ENCODE measurements around the gene PROZ.

The PROZ gene

GRCh38 chr13:113151745-113152690 is 6.4 kb upstream of the PROZ start:
- DNase-seq (ENCODE audit: low read depth, low spot score), result no peak
- H3K4me3 ChIP-seq, result peak overlapping the region; percentile 66
- H3K9ac ChIP-seq (ENCODE audit: insufficient read length), result peak overlapping the region; percentile 48
- peak overlapping the region; percentile 77; the same call in 1 of the 2 replicates for H3K27ac ChIP-seq
- no peaks in the 10 kb centered on the region for H3K36me3 ChIP-seq (ENCODE audit: insufficient read depth, low read length)
- no peaks in the 10 kb centered on the region for H3K9me3 ChIP-seq (ENCODE audit: low read depth, low read length)
- TF ChIP-seq EZH2 (IDR thresholded peaks at IDR 0.05), result no peak
- TF ChIP-seq POLR2AphosphoS5 (IDR thresholded peaks at IDR 0.05; ENCODE audit: borderline replicate concordance, low read depth, low read length), result no peak
- no peak for TF ChIP-seq FOXP2 (optimal IDR thresholded peaks at IDR 0.05; ENCODE audit: control extremely low read depth, extremely low read length, insufficient read depth)

- H3K36me3 ChIP-seq (ENCODE audit: insufficient read depth, low read length), result no peaks in the 10 kb centered on the region
- peak overlapping the region; percentile 66 for H3K4me3 ChIP-seq
- DNase-seq (ENCODE audit: low read depth, low spot score), result no peak
- TF ChIP-seq EZH2 (IDR thresholded peaks at IDR 0.05) (no peak), FOXP2 (optimal IDR thresholded peaks at IDR 0.05; ENCODE audit: control extremely low read depth, extremely low read length, insufficient read depth) (no peak), POLR2AphosphoS5 (IDR thresholded peaks at IDR 0.05; ENCODE audit: borderline replicate concordance, low read depth, low read length) (no peak)
- H3K9me3 ChIP-seq (ENCODE audit: low read depth, low read length), result no peaks in the 10 kb centered on the region
- H3K27ac ChIP-seq, result peak overlapping the region; percentile 77; the same call in 1 of the 2 replicates
- peak overlapping the region; percentile 48 for H3K9ac ChIP-seq (ENCODE audit: insufficient read length)
Observed at GRCh38 chr13:113152691-113152983, 5.8 kb upstream of the PROZ start.

- H3K27ac ChIP-seq, result peak overlapping the region; percentile 91
- no peak for DNase-seq (ENCODE audit: low read depth, low spot score)
- peak overlapping the region; percentile 73 for H3K4me3 ChIP-seq
- TF ChIP-seq POLR2AphosphoS5 (IDR thresholded peaks at IDR 0.05; ENCODE audit: borderline replicate concordance, low read depth, low read length) (no peak), EZH2 (IDR thresholded peaks at IDR 0.05) (no peak), FOXP2 (optimal IDR thresholded peaks at IDR 0.05; ENCODE audit: control extremely low read depth, extremely low read length, insufficient read depth) (no peak)
- no peaks in the 10 kb centered on the region for H3K36me3 ChIP-seq (ENCODE audit: insufficient read depth, low read length)
- H3K9me3 ChIP-seq (ENCODE audit: low read depth, low read length), result no peaks in the 10 kb centered on the region
- H3K9ac ChIP-seq (ENCODE audit: insufficient read length), result peak overlapping the region; percentile 70
Observed at GRCh38 chr13:113152984-113153809, 5.3 kb upstream of the PROZ start.

- H3K27ac ChIP-seq, result peak overlapping the region; percentile 91
- no peaks in the 10 kb centered on the region for H3K36me3 ChIP-seq (ENCODE audit: insufficient read depth, low read length)
- peak overlapping the region; percentile 70 for H3K9ac ChIP-seq (ENCODE audit: insufficient read length)
- no peak for TF ChIP-seq FOXP2 (optimal IDR thresholded peaks at IDR 0.05; ENCODE audit: control extremely low read depth, extremely low read length, insufficient read depth)
- TF ChIP-seq POLR2AphosphoS5 (IDR thresholded peaks at IDR 0.05; ENCODE audit: borderline replicate concordance, low read depth, low read length), result peak; percentile 77
- H3K4me3 ChIP-seq, result peak overlapping the region; percentile 73
- DNase-seq (ENCODE audit: low read depth, low spot score), result no peak
- H3K9me3 ChIP-seq (ENCODE audit: low read depth, low read length), result no peaks in the 10 kb centered on the region
Observed at GRCh38 chr13:113153810-113154748, 4.4 kb upstream of the PROZ start.

GRCh38 chr13:113155201-113155600 is 3.2 kb upstream of the PROZ start:
- H3K9ac ChIP-seq (ENCODE audit: insufficient read length), result no peak overlapping the region
- TF ChIP-seq FOXP2 (optimal IDR thresholded peaks at IDR 0.05; ENCODE audit: control extremely low read depth, extremely low read length, insufficient read depth), result no peak
- no peak for TF ChIP-seq POLR2AphosphoS5 (IDR thresholded peaks at IDR 0.05; ENCODE audit: borderline replicate concordance, low read depth, low read length)
- no peak for TF ChIP-seq EZH2 (IDR thresholded peaks at IDR 0.05)
- no peak overlapping the region for H3K4me3 ChIP-seq
- no peaks in the 10 kb centered on the region for H3K9me3 ChIP-seq (ENCODE audit: low read depth, low read length)
- 0 out of 2 replicates have a peak overlapping the region, but pooled peaks have one; percentile 33 for H3K27ac ChIP-seq
- no peak for DNase-seq (ENCODE audit: low read depth, low spot score)
- H3K36me3 ChIP-seq (ENCODE audit: insufficient read depth, low read length), result no peaks in the 10 kb centered on the region

GRCh38 chr13:113155982-113156655 is 2.3 kb upstream of the PROZ start:
- DNase-seq (ENCODE audit: low read depth, low spot score), result no peak
- Histone ChIP-seq H3K36me3 (ENCODE audit: insufficient read depth, low read length) (no peaks in the 10 kb centered on the region), H3K27ac (no peak overlapping the region), H3K9ac (ENCODE audit: insufficient read length) (no peak overlapping the region), H3K4me3 (no peak overlapping the region), H3K9me3 (ENCODE audit: low read depth, low read length) (no peaks in the 10 kb centered on the region)
- TF ChIP-seq EZH2 (IDR thresholded peaks at IDR 0.05) (no peak), POLR2AphosphoS5 (IDR thresholded peaks at IDR 0.05; ENCODE audit: borderline replicate concordance, low read depth, low read length) (no peak), FOXP2 (optimal IDR thresholded peaks at IDR 0.05; ENCODE audit: control extremely low read depth, extremely low read length, insufficient read depth) (no peak)

GRCh38 chr13:113157206-113157928 is 1.1 kb upstream of the PROZ start:
- Histone ChIP-seq H3K9ac (ENCODE audit: insufficient read length) (no peak overlapping the region), H3K27ac (peak overlapping the region; percentile 46; the same call in 1 of the 2 replicates), H3K4me3 (no peak overlapping the region), H3K36me3 (ENCODE audit: insufficient read depth, low read length) (no peaks in the 10 kb centered on the region), H3K9me3 (ENCODE audit: low read depth, low read length) (no peaks in the 10 kb centered on the region)
- TF ChIP-seq EZH2 (IDR thresholded peaks at IDR 0.05) (no peak), POLR2AphosphoS5 (IDR thresholded peaks at IDR 0.05; ENCODE audit: borderline replicate concordance, low read depth, low read length) (no peak), FOXP2 (optimal IDR thresholded peaks at IDR 0.05; ENCODE audit: control extremely low read depth, extremely low read length, insufficient read depth) (no peak)
- DNase-seq (ENCODE audit: low read depth, low spot score), result no peak
